Activated naive CD4-positive, alpha-beta T cell treated with anti-CD3 and anti-CD28 coated beads, Interleukin-2, amount 50 U/mL, for 16 hours (primary cell): Measurements from ENCODE around the gene NEO1.

ENCODE experiments used
- DNase-seq: peaks from one replicate; pipeline ENCODE4 v3.0.0-alpha.2; 2020

Gene NEO1

DNA sequence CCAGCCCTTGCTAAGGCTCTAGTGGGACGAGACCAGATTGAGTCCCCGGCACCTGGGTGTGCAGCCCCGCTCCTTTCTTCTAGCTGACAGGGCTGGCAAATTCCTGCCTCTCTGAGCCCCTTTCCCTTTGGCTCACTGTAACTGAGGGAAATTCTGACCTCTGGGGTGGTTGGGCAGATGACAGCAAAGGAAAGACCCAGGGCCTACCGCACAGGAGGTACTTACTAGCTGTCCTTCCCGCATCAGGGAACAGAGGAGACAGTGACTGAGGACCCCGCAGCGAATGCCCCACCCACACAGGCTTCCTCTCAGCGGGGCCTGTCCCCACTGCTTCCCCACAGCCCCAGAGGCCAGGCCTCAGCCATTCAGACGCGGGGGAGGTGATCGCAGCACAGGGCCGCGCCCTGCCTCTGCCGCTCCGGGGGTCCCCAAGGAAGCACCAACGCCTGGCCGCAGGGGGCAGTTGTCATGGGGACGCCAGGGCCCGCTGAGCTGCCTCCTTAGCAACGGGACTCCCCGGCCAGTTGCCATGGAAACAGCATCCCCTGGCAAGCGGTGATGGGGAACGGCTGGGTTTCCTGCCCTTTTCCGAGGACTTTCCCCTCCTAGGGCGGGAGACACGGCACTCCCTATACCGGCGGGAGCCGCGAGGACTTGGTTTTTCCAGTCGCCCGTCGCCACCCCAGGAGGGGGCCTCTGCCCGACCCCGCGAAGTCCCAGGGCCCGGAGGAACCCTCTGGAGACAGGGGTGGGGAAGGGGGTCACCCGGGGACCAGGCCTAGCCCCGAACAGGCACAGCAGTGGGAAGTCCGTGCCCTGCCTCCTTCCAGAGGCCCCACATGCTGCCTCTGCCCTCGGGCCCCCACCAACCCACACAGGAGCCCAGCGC is 266.4 kb downstream of the NEO1 start:
- no peak for DNase-seq

DNA sequence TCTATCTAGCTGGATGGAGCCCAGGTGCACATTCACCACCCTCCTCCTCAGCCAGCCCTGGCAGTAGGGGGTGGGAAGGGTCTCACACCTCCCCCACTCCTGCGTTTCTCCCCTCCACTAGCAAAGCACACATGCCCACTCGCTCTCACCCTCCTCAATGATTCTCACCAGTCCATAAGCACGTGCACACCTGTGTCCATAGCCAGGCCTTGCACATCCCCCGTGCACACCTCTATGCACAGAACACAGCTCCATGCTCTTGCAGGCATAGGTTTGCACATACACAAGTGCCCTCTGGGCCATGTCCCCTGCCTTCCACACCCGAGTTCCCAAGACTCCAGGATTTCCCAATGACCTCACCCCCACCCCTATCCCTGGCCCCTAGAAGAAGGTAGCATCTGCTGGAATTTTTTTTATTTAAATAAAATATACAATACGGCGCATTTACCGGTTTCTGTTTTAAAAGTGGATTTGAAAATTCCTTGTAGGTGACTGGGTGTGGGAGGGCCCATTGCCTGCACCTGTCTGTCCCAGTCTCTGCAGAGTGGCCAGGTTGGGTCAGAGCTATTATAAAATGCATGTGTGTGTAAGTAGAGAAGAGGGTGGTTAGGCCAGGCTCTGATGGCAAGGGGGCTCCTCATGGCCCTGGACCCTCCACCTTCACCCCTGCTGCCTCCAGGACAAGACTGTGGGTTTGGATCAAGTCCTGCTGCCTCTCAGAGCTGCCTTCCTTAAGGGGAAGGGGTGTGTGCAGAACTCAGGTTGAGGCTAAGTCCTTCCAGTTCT is 267.4 kb downstream of the NEO1 start:
- no peak for DNase-seq

DNA sequence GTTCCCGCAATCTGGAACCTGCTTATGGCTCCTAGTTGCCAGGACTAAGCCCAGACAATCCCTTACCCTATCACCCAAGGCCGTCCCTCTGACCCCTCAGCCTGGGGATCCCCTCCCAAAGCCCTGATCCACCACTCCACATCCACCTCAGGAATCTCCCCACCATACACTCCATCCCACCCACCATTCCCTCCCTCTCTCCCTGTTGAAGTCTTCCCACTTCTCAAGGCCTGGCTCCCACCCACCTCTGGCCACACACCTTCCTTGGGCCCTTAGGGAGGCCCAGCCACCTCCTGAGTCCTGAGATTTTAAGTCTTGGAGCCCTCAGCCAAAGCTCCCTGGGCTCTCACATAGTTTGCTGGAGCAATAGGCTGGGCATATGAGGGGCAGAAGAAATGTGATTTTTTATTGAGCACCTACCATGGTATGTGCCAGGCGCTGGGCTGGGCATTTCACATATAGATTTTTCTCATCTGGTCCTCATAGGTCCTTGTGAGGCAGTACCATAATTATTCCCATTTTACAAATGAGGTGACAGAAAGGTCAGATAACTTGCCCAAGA is 268.4 kb downstream of the NEO1 start:
- DNase-seq: no peak

DNA sequence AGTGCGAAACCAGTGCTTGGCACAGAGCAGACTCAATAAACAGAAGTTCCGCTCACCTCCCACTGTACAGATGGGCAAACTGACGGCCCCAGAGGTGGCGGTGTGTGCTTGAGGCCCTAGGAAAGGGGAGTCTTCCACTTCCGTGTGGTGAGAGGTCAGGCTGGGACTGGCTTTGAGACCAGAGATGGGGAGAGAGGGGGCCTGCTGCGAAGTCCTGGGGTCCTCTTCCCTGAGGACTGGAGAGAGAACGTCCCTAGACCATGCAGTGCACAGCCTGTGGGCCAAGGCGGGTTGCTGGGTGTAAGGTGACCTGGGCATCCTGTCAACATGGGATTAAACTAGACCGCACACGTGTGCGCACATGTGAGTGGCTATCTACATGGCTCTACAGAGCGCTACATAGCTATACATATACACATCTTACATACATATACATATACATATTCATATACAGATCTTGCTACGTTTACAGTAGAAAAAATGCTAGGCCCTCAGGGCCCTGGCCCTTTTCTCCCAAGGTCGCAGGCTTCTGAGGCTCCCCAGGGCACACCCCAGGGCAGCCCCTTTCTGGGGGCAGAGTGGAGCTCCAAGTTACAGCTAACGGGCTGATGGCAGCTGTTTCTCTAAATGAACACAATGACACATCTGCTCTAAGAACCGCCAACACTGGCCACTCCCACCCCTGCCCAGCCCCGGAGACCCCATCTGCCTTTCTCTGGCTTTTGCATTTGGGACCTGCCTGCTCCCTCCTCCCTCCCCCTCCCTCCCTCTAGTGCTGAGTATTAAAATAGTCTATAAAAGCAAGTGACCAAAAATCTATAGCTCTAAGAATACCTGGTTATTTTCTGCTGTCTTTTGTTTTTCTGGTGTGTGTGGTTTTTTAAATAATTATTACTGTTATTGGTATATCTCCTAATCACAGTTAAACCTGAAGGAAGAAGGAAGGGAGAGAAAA is 269.5 kb downstream of the NEO1 start:
- no peak for DNase-seq

DNA sequence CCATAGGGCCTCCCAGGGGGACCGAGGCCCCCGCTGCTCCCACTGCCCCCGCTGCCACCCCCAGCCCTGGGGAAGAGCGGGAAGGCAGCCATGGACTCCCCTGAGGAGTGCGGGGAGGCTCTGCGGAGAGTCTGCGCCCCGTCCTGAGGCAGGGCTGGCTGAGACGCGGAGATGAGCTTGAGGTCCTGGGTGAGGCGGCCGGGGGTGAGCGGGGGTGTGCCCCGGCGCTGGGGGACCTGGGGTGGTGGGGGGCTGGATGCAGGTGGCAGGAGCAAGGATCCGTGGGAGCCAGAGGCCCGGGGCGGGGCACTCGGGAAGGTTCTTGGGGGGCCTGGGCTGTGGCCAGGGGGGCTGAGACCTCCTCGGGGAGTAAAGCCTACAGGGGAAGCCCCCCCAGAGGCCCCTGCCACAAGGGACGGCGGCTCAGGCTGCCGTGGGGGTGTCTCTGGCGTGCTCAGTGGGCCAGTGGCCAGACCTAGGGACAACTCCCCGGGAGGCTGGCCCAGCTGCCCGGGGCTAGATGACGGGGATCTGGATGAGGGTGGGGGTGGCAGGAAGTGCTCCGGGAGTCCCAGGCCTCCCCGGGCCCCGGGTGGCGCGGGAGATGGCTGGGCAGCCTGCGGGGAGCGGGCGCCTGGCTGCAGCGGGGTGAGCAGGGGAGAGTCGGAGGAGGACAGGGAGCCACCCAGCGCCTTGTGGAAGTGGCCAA is 270.6 kb downstream of the NEO1 start:
- no peak for DNase-seq

DNA sequence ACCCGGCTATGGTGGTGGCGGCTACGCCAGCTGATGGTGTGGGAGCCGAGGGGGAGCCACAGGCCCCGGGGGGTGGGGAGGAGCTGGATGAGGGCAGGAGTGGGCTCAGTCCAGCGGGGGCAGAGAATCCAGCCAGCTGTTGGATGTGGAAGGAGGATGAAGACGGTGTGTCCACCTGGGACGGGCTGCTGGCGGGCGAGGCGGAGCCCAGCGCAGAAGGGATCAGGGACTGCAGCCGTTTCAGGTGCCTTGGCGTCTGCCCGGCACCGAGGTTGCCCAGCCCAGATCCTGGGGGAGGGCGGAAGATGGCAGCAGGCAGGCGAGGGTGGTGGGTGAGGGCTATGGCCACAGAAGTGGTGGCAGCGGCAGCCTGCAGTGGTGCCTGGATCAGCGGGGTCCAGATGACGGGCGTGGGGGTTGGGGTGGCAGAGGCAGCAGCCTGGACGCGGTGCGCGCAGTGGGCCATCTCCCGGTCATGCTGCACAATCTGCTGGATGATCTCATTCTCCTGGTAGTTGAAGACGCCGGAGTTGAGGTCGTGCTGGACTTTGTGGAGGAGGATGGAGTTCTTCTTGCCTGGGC is 271.2 kb downstream of the NEO1 start:
- DNase-seq: no peak

DNA sequence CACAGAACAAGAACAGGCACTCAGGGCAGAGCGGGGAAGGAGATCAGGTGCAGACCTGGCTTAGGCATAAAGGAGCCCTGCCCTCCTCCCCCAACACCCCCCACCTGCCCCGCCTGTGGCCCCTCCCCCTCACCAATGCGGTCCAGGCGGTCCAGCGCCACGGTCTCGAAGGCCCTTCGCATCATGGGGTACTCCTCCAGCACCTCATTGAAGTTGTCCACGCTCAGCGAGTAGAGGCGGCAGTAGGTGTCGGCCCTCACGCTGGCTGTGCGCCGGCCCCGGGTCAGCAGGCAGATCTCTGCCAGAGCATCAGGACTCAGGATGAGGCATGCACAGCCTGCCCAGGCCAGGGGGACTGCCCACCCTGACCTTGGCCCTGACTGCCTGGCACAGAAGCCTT is 271.7 kb downstream of the NEO1 start:
- DNase-seq: no peak

DNA sequence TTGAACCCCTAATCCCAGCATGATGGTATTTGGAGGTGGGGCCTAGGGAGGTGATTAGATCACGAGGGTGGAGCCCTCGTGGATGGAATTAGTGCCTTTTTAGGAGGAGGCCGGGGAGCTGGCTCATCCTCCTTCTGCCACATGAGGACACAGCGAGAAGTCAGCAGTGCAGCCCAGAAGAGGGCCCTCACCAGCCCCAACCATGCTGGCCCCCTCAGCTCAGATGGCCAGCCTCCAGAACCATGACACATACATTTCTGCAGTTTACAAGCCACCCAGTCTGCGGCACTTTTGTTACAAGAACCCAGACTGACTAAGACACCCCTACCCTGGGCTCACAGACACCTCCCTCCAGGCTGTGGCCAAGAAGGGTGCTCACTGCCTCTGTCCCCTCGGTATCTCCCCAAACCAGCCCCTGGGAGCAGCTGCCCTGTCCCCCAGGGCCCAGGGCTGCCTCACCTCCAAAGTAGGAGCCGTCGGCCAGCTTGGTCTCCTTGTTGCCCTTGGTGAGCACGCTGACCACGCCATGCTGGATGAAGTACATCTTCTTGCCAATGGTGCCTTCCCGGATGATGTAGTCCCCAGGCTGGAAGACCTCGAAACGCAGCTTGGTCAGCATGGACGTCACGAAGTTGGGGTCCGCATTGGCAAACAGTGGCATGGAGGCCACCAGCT is 272.4 kb downstream of the NEO1 start:
- DNase-seq: no peak

DNA sequence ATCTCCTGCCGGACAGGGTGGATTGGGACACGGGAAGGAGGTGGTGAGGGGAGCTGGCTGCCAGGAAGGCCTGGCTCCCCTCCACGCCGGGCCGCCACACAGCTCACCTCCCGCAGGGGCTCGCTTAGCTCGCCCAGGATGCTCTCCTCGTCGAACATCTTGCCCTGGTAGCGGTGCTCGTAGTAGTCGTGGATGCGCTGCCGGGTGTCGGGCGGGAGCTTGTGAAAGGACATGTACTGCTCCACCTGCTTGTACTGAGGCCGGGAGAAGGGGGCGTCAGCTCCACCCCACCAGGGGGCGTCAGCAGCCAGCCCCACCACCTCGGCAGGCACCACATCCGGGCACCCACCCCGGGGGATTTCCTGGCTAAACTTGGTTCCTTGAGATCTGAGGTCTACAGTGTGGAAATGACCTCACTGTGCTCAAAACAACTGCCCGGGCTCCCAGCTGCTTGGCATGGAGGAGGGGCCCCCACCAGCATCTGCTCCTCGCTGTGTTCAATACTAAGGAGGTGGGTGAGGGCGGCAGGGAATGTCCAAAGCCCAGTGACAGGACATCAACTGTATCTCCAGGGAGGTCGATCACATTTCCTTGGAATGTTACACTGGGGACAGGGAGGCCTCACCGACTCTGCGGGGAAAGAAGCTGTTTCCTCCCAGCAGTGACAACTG is 273.1 kb downstream of the NEO1 start:
- DNase-seq: no peak

DNA sequence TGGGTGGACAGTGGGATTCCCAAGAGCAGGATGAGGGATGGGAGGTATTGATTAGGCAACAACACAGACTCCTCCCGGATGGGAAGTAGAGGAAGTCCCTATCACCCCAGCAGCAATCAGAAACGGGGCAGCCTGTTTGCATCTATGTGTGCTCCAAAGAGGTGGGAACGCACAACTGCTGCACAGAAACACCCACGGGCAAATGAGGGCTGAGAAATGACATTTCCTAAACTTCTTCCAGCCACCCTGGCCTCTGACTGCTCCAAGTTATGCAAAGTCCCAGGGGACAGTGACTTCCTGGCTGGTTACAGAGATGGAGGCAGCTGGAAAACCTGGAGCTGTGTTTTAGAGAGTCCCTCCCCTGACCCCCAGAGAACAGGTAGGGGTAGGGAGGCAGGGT is 273.9 kb downstream of the NEO1 start:
- DNase-seq: no peak

DNA sequence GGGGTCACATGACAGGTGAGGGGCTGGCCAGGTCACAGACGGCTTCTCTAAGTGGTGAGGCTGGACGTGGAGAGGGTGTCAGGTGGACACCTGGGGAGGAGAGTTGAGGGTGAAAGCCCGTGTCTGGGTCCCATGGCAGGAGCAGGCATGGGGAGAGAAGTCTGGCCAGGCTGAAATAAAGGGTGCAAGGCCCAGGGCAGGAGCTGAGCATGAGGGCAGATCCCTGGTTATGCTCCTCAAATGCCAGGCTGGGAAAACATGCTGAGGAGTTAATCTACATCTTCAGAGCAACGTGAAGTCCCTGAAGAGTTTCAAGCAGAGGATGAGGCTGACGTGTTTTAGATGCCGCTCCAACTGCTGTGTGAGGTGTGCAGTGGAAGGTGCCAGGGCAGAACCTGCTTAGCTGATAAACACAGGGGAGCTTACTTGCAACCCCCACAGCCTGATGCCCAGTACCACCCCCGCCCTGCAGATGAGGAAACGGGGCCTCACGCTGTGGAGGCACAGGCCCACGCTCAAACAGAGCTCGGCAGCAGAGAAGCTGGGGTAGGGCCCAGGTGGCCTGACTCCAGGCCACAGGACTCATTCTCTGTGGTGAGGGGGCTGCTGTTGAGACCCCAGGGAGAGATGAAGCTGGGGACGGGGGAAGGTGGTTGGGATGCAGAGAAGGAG is 276.0 kb downstream of the NEO1 start:
- no peak for DNase-seq

DNA sequence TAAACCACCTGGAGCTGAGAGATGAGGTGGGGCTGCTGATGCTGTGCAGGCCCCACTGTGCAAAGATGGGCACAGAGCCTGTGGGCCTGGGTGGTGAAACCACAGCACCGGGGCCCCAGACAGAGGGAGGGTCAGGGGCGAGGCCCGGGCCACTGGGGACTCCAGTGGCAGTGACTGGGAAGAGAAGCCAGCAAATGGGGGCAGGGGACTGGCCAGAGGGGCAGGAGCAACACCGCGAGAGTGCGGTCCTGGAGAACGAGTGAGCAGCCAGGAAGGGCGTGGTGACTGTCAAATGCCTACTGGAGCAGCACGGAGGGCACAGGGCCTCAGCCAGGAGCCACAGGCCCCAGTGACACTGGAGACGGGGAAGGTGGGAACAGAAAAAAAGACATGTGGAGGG is 276.7 kb downstream of the NEO1 start:
- DNase-seq: no peak

DNA sequence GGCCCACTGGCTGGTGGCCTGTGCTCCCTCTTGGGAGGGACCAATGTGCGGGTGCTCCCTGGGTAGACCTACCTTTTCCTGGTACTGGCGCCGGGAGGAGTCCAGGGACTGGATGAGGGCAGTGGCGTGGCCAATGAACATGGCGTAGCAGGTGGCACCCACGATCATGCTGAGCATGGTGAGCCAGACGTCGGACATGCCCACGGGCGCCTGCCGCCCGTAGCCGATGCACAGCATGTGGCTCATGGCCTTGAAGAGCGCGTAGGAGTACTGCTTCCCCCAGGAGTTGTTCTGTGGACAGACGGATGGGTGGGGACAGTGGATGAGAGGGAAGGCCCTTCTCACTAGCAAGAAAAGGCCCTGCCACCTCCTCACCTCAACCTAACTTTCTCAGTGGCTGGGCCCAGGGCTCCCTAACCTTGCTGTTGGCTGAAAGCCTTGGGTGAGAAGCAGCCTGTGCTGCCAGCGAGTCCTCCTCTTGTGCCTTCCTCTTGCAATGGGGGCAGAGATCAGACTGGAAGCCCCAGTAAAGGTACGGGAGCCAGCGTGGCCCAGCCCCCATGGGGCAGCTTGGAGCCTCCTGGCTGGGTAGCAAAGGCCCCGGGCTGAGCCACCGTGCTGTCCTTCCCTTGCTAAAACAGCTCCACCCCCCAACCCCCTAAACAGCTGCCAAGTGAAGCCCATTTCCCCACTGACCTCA is 277.4 kb downstream of the NEO1 start:
- DNase-seq: no peak

DNA sequence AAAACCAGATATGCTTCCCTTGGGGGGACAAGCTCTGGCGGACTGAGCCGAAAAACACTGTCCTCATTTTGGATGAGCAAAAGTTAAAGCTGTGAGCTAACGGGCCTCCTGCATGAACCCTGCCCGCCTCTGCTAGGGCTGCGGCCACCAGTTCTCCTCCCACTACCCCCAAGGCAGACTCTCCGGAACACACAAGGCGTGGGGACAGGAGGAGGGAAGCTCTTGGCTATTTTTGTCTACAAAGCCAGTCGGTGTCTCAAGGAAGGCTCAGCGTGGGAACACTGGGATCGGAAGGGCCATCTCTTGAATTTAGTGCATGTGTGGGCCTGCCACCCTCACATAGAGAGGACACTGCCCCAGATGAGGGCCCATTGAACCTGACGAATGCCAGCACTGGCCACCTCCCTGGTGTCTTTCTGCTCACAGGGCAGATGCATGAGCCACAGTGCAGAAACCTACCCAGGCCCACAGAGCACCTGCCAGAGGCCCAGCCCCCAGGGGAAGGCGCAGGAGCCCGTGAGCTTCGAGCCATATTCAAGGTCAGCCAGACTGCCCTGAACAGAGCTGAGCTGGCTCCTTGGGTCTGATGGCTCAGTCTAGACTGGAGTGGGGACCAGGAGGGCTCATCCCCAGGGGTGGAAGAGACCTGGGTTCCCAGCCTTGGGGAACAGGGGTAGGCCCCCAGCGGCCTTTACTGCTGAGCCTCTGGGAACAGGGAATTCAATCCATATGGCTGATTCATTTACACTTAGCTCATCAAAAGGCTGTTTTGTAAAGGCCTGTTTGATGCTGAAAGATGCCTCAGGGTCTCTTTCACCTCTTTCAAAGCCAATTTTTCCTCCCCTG is 278.2 kb downstream of the NEO1 start:
- DNase-seq: no peak

DNA sequence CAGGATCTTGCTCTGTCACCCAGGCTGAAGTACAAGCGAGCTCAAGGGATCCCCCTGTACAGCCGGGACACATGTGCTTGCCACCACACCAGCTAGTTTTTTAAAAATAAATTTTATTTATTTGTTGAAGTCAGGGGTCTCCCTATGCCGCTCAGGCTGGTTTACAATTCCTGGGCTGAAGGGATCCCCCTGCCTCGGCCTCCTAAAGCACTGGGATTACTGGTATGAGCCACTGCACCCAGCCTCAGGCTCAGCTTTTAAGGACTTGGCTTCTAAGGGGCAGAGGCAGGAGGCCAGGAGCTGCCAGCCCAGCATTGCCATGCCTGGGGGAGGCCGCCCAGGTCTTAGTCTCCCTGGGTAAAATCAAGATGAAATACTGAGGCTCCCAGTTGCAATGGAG is 279.2 kb downstream of the NEO1 start:
- no peak for DNase-seq

DNA sequence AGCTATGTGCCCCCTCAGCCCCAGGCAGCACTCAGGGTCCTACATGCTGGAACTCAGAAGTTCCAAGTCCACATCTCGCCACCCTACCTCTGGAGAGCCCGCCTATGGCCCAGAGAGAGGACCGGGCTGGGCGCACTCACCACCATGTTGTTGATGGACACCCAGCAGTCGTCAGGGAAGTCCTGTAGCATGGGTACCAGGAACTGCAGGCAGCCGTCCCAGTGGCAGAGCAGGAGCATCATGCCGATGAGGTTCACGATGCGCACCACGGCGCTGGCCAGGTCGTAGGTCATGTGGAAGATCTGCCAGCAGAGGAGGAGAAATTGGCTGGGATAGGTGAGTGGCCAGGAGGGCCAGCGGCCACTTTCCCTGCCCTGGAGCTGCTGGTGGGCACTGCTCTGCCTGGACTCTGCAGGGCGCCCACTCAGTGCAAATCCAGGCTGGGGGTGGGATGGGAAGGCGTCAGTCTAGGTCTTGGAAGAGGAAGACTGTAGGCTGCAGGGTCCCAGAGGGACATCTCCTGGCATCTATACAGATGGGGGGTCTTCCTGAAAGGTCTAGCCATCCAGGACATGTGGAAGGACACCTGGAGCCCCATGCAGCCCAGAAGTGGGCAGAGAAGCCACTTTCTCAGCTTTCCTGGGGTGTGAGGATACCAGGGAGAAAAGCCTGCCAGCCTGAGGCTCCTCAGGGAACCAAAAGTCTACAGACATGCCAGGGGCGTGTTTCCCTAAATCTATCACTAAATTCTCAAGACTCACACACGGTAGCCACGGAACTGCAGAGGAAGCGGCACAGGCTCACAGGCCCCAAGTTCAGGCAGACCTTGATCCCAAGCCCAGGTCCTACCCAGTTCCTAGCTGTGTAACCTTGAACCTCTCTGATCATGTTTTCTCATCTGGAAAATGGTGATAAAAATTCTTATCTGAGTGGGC is 280.0 kb downstream of the NEO1 start:
- DNase-seq: no peak

DNA sequence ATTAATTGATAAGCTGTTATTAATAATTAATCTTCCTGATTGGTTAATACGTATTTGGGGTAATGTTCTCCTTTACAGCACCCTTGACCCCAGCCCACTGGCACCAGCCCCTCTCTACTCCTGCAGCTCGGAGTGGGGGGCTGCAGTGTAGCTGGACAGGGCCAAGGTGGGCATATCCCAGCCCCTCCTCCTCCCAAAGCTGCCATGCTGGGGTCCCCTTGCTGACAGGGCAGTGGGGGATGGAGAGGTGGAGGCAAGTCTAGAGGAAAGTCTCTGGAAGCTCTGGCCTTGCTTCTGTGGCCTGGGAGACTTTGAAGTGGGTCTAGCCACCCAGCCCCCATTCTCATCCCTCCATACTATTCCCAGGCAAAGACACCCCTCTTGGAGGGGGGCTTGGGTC is 280.7 kb downstream of the NEO1 start:
- DNase-seq: no peak
